Vagina (tissue), 2 donors: Measurements from ENCODE around the gene CARD18.

Source experiments
- CTCF ChIP-seq, 3 experiments: fragments of 450-650 bp in 2 of 3; fragments of 200-600 bp in 1 of 3; sonication (generic) in 1 of 3; IDR thresholded peaks; one replicate each; pipeline ENCODE4 v1.5.1; 2017 to 2019; ENCODE audit warnings: antibody characterized with exemption in 3 of 3, mild to moderate bottlenecking in 2 of 3, moderate library complexity in 2 of 3
- POLR2A ChIP-seq, 2 donors: fragments of 450-650 bp; IDR thresholded peaks; one replicate each; pipeline ENCODE4 v1.6.1; 2017; ENCODE audit warnings: antibody characterized with exemption in 2 of 2, mild to moderate bottlenecking in 2 of 2, moderate library complexity in 2 of 2

- no peak for TF ChIP-seq CTCF (IDR thresholded peaks at IDR 0.05)
- no peak for TF ChIP-seq POLR2A (IDR thresholded peaks at IDR 0.05)
Measured at GRCh38 chr11:105111145-105111944, 28.2 kb downstream of the CARD18 start.
